ENCODE data around the gene KREMEN2.

KREMEN2 gene

GRCh38 chr16:3007059-3007956 lies 43.2 kb downstream of the KREMEN2 start:
- DNase-seq = no peak

DNA sequence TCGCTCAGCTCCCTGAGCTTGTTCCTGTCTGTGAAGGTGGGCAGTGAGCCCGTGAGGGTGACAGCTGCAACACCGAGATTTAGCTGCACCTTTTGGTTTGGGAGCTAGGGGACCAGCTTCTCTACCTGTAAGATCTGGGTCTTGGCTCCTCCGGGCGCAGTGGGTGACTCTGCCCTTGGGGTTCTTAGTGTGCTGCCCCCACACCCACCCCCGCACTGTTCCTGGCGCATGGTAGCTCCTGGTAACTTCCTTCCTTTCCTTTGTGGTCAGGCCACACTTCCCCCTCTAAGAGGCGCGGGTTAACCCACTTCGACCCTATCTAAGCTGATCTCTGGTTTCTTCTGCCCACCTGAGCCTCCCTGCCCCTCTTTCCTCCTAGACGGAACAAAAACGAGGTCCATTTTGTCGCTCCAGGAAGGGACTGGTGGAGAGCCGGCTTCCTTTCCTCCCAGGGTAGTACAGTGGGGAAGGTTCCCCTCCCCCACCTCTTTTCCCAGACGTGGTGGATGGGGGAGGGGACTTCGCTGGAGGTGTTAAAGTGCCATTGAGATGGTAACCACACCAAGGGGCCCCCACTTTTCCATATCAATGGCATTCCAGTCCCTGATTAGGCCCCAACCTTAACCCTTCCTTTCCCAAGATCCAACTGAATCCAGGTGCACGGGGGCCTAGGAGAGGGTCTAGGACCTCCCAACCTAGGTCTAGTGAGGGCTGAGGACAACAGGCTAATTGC lies 44.0 kb downstream of the KREMEN2 start:
- no peak for DNase-seq

DNA sequence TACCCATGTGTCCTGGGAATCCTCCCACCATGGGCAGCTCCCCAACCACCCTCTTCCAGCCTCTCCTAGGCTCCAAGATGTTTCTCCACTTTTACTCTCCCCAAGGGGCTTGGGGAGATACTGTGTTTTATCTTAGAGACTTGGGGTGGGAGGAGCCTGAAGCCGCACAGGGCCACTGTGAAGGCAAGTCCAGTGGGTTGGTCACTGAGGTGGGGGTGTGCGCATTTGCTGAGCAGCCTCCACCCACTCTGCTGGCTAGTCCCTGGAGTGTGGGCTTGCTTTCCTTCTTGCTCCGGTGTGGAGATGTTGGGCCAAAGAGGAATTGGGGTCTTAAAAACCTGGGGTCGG lies 44.6 kb downstream of the KREMEN2 start:
- no peak for DNase-seq

- DNase-seq = no peak
Observed at GRCh38 chr16:3009568-3010390, 45.7 kb downstream of the KREMEN2 start.

DNA sequence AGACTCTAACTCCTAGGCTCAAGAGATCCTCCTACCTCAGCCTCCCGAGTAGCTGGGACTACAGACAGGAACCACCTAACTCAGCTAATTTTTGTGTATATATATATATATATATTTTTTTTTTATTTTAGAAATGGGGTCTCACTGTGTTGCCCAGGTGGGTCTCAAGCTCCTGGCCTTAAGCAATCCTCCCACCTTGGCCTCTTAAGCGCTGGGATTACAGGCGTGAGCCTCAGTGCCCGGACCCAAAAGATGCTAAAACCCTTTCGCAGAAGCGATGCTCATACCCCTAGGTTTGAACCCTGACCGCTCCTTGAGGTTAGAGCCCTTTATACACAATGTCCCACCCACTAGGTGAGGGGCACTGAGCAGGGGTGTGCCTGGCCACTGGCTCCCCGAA lies 46.4 kb downstream of the KREMEN2 start:
- DNase-seq = no peak

- DNase-seq = no peak
Observed at GRCh38 chr16:3012246-3012645, 48.2 kb downstream of the KREMEN2 start.

GRCh38 chr16:3012828-3013420 lies 48.8 kb downstream of the KREMEN2 start, which contains the start of gene CLDN9:
Gene CLDN9 (plus strand): TSS chr16:3012923. CDS start chr16:3013363, 440 bp downstream.
- DNase-seq = no peak

DNA sequence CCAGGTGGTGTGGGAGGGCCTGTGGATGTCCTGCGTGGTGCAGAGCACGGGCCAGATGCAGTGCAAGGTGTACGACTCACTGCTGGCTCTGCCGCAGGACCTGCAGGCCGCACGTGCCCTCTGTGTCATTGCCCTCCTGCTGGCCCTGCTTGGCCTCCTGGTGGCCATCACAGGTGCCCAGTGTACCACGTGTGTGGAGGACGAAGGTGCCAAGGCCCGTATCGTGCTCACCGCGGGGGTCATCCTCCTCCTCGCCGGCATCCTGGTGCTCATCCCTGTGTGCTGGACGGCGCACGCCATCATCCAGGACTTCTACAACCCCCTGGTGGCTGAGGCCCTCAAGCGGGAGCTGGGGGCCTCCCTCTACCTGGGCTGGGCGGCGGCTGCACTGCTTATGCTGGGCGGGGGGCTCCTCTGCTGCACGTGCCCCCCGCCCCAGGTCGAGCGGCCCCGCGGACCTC lies 49.4 kb downstream of the KREMEN2 start:
- no peak for DNase-seq

DNA sequence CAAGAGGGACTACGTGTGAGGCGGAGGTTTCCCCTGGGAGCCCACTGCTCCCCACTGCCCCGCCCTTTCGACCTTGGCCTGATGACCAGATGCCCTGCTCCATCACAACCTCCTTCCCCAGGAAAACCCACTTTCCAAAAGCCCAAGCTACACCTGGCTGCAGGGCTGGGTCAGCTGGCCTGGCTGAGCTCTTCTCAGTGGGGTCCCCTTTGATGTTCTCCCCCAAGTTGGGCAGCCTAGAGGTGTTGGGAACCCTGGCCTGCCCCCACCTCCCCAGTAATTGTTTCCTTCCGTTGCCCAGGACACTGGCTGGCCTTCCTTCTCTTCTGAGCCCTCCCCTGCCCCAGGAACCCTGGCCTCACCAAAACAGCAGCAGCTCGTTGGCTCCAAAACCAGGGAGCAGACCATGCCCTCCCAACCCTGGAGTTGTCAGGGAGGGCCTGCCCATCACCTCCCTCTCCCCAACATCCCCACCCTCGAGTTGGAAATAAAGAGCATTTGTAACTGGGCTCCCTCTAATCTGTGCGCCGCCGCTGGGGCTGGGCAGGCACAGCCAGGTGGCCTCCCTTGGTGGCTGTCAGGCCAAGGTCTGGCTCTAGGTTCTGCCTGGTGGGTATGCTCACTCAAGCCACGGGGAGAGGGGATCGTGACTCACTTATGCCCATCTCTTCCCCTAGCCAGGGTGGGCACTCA lies 50.1 kb downstream of the KREMEN2 start:
- DNase-seq = no peak

DNA sequence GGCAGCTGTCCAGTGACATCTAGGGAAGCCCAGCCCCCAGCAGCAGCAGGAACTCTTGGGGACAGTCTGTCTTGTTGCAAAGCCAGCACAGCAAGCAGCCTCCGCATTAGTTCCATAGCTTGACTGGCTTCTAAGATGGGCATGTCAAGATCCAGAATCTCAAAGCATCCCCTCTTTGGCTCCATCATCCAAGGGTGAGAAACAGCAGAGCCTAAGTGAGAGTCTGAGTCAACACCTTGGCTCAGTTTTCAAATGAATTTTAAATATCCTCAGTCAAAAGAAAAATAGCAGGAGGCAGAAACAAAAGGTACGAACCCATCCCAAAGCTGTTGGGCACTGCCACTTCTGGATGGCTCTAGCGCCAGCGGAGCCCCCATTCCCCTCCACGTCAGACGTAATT lies 50.9 kb downstream of the KREMEN2 start:
- no peak for DNase-seq

DNA sequence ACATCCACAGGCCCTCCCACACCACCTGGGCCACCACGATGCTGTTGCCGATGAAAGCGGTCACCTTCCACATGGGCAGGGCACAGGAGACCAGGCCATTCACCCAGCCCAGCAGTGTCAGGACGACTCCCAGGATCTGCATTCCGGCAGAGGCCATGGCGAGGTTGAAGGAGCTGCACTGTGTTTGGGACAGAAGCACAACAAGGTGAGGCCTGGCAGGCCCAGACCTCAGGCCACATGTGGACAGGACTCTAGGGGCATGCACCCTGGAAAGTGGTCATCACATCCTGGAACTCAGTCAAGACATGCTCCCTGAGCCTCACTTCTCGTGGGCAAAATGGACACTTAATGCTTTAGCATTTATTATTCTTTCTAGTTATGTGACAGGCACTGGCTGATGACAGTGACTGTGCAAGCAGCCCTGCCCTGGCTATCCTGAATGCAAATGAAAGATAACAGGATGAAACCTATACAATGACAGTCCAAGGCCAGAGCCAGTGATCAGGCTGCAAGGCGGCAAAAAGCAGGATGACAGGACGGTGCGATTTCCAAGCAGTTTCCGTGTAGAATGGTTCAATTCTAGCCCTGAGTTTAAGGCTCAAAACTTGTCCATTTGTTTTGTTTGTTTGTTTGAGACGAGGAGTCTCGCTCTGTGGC lies 51.9 kb downstream of the KREMEN2 start:
- DNase-seq = no peak

DNA sequence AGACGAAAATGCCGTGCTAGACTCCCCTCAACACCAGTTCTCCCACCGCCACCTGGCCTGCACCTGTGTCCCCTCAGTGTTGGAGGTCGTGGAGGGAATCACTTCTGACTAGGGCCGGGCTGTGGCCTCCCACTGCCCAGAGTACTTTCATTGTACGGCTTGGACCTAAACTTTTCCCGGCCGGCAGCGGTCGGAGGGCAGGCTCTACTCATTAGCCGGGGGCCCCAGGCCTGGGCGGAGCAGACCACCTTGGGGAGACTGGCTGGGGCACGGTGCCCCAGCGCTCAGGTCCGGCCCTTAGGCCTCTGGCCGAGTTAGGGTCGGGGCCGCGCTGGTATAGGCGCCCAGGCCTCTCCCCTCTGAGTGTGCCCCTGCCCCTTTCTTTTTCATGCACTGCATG lies 53.3 kb downstream of the KREMEN2 start:
- no peak for DNase-seq
